Measurements from ENCODE around the gene HSPA4L.
A peak's percentile ranks its signal among the peaks of the same experiment; 100 is the strongest.

Gene HSPA4L

GRCh38 chr4:127782275-127783025 is at the start of gene HSPA4L:
HSPA4L (plus strand) TSS chr4:127782322; CDS start chr4:127782551, 229 bp downstream.
- H3K4me3 ChIP-seq: peak within 1 kb of the TSS; percentile 52 to 67 (median 61)

GRCh38 chr4:127732623-127733328 is 49.3 kb upstream of the HSPA4L start:
- no peak overlapping the region for H3K4me3 ChIP-seq
- no peak overlapping the region for H3K27ac ChIP-seq

More at GRCh38 chr4:127782275-127783025, at the start of gene HSPA4L:
- peak within 1 kb of the TSS; percentile 17 to 88 (median 79) for H3K27ac ChIP-seq

GRCh38 chr4:127734976-127735375 is 47.1 kb upstream of the HSPA4L start:
- no peak overlapping the region for H3K27ac ChIP-seq

GRCh38 chr4:127737295-127737694 is 44.8 kb upstream of the HSPA4L start:
- no peak overlapping the region for H3K27ac ChIP-seq

More at GRCh38 chr4:127734976-127735375, 47.1 kb upstream of the HSPA4L start:
- no peak overlapping the region for H3K4me3 ChIP-seq

GRCh38 chr4:127741247-127741646 is 40.9 kb upstream of the HSPA4L start:
- no peak overlapping the region for H3K27ac ChIP-seq
- no peak overlapping the region for H3K4me3 ChIP-seq

More at GRCh38 chr4:127737295-127737694, 44.8 kb upstream of the HSPA4L start:
- H3K4me3 ChIP-seq: no peak overlapping the region

- H3K27ac ChIP-seq: no peak overlapping the region
- H3K4me3 ChIP-seq: no peak overlapping the region
Observed at GRCh38 chr4:127747883-127748282, 34.2 kb upstream of the HSPA4L start.

GRCh38 chr4:127748957-127749356 is 33.2 kb upstream of the HSPA4L start:
- Histone ChIP-seq H3K27ac (no peak overlapping the region), H3K4me3 (no peak overlapping the region)

- Histone ChIP-seq H3K4me3 (no peak overlapping the region), H3K27ac (no peak overlapping the region)
Observed at GRCh38 chr4:127756906-127757305, 25.2 kb upstream of the HSPA4L start.

- no peak overlapping the region for H3K27ac ChIP-seq
- no peak overlapping the region for H3K4me3 ChIP-seq
Observed at GRCh38 chr4:127759228-127759820, 22.8 kb upstream of the HSPA4L start.

- H3K4me3 ChIP-seq: no peak overlapping the region
Observed at GRCh38 chr4:127759893-127760292, 22.2 kb upstream of the HSPA4L start.

GRCh38 chr4:127771535-127772275 is 10.4 kb upstream of the HSPA4L start:
- H3K27ac ChIP-seq: no peak overlapping the region
- H3K4me3 ChIP-seq: no peak overlapping the region

More at GRCh38 chr4:127759893-127760292, 22.2 kb upstream of the HSPA4L start:
- no peak overlapping the region for H3K27ac ChIP-seq

GRCh38 chr4:127772769-127773671 is 9.1 kb upstream of the HSPA4L start:
- Histone ChIP-seq H3K4me3 (no peak overlapping the region), H3K27ac (no peak overlapping the region)

- Histone ChIP-seq H3K4me3 (no peak overlapping the region), H3K27ac (no peak overlapping the region)
Observed at GRCh38 chr4:127775843-127776242, 6.3 kb upstream of the HSPA4L start.

- Histone ChIP-seq H3K4me3 (no peak overlapping the region), H3K27ac (no peak overlapping the region)
Observed at GRCh38 chr4:127776620-127777019, 5.5 kb upstream of the HSPA4L start.

GRCh38 chr4:127777487-127777886 is 4.6 kb upstream of the HSPA4L start:
- H3K4me3 ChIP-seq: no peak overlapping the region

GRCh38 chr4:127778102-127778501 is 4.0 kb upstream of the HSPA4L start:
- Histone ChIP-seq H3K4me3 (no peak overlapping the region), H3K27ac (peak overlapping the region in 1 of 21 experiments; percentile 5)

More at GRCh38 chr4:127777487-127777886, 4.6 kb upstream of the HSPA4L start:
- no peak overlapping the region for H3K27ac ChIP-seq

GRCh38 chr4:127780598-127780997 is 1.5 kb upstream of the HSPA4L start:
- Histone ChIP-seq H3K4me3 (no peak overlapping the region), H3K27ac (no peak overlapping the region)

- peak overlapping the region; percentile 52 to 67 (median 61) for H3K4me3 ChIP-seq
- peak overlapping the region in 20 of 21 experiments; percentile 33 to 88 (median 80) for H3K27ac ChIP-seq
Observed at GRCh38 chr4:127781300-127782024, 660 bp upstream of the HSPA4L start.

Data from skin epidermis (tissue), 12 donors.